HG02571 (cell line): ENCODE results near the gene ZC3H4.

Experiments used
- ATAC-seq: cut with Tn5 transposase; IDR thresholded peaks from one replicate; pipeline ENCODE4 v1.9.1; 2021; ENCODE audit warnings: mild to moderate bottlenecking, moderate library complexity; ENCODE audit not compliant: unreplicated experiment

ZC3H4 gene

GRCh38 chr19:47134545-47134944, 21.0 kb upstream of the ZC3H4 start:
- ATAC-seq, result no peak

GRCh38 chr19:47133021-47133471, 19.5 kb upstream of the ZC3H4 start:
- ATAC-seq, result no peak

- no peak for ATAC-seq
These were observed 18.7 kb upstream of the ZC3H4 start for GRCh38 chr19:47132194-47132852.

- peak; percentile 71 for ATAC-seq
These were observed 17.1 kb upstream of the ZC3H4 start, which contains the start of gene SAE1 for GRCh38 chr19:47130589-47131227. Gene SAE1, plus strand, starts transcription at chr19:47130835. Its CDS starts 96 bp downstream, at chr19:47130931.

GRCh38 chr19:47130120-47130588, 16.6 kb upstream of the ZC3H4 start:
- no peak for ATAC-seq

GRCh38 chr19:47129579-47129978, 16.0 kb upstream of the ZC3H4 start:
- ATAC-seq, result no peak

GRCh38 chr19:47125669-47125938, 12.0 kb upstream of the ZC3H4 start:
- no peak for ATAC-seq

- no peak for ATAC-seq
These were observed 11.5 kb upstream of the ZC3H4 start for GRCh38 chr19:47124937-47125668.

- ATAC-seq, result no peak
These were observed 9.8 kb upstream of the ZC3H4 start for GRCh38 chr19:47123406-47123805.

GRCh38 chr19:47122359-47123335, 9.1 kb upstream of the ZC3H4 start:
- ATAC-seq, result no peak

- ATAC-seq, result no peak
These were observed 7.0 kb upstream of the ZC3H4 start for GRCh38 chr19:47120470-47121067.

GRCh38 chr19:47113850-47114651, 475 bp upstream of the ZC3H4 start:
- no peak for ATAC-seq

- ATAC-seq, result peak; percentile 23
These were observed 1.2 kb downstream of the ZC3H4 start for GRCh38 chr19:47112166-47112996.

GRCh38 chr19:47111682-47112165, 1.9 kb downstream of the ZC3H4 start:
- no peak for ATAC-seq

GRCh38 chr19:47111006-47111621, 2.5 kb downstream of the ZC3H4 start:
- no peak for ATAC-seq

GRCh38 chr19:47110521-47111005, 3.0 kb downstream of the ZC3H4 start:
- ATAC-seq, result no peak

GRCh38 chr19:47109541-47110375, 3.8 kb downstream of the ZC3H4 start:
- ATAC-seq, result no peak
